IPS-18a (cell line): ENCODE measurements around the gene FGF4.
"Not testable (repeated sequence)": the region's sequence is repeated elsewhere in the genome, so short reads cannot be mapped to it uniquely, and the experiment has no call there.

Experiments
- H3K27ac ChIP-seq: one replicate; pipeline ENCODE4 v1.5.1; 2013; ENCODE audit warnings: low read length
- H3K27me3 ChIP-seq: one replicate; pipeline ENCODE4 v1.6.1; 2013; ENCODE audit warnings: mild to moderate bottlenecking, low read length; ENCODE audit not compliant: control insufficient read depth, insufficient read depth
- H3K36me3 ChIP-seq: one replicate; pipeline ENCODE4 v1.6.1; 2013; ENCODE audit warnings: low read depth, low read length; ENCODE audit not compliant: control insufficient read depth
- H3K4me1 ChIP-seq: one replicate; pipeline ENCODE4 v1.6.1; 2013; ENCODE audit warnings: low read depth, low read length; ENCODE audit not compliant: control insufficient read depth
- H3K4me3 ChIP-seq: one replicate; pipeline ENCODE4 v1.5.1; 2013; ENCODE audit warnings: low read length
- H3K9ac ChIP-seq: one replicate; pipeline ENCODE4 v1.6.1; 2013; ENCODE audit warnings: mild to moderate bottlenecking, low read length, moderate library complexity
- H3K9me3 ChIP-seq: one replicate; pipeline ENCODE4 v1.6.1; 2013; ENCODE audit warnings: low read depth, low read length; ENCODE audit not compliant: control insufficient read depth

FGF4 gene

GRCh38 chr11:69788956-69789355 lies 13.8 kb upstream of the FGF4 start:
- Histone ChIP-seq H3K27ac (no peak overlapping the region), H3K4me1 (no peaks in the 10 kb centered on the region), H3K36me3 (no peaks in the 10 kb centered on the region), H3K9ac (no peak overlapping the region), H3K4me3 (no peak overlapping the region), H3K9me3 (no peaks in the 10 kb centered on the region), H3K27me3 (no peaks in the 10 kb centered on the region)

- Histone ChIP-seq H3K4me1 (no peaks in the 10 kb centered on the region), H3K9me3 (no peaks in the 10 kb centered on the region), H3K36me3 (no peaks in the 10 kb centered on the region), H3K27me3 (no peaks in the 10 kb centered on the region), H3K27ac (no peak overlapping the region), H3K9ac (no peak overlapping the region), H3K4me3 (no peak overlapping the region)
These were observed 12.8 kb upstream of the FGF4 start for GRCh38 chr11:69787906-69788305.

- no peak overlapping the region for H3K4me3 ChIP-seq
- no peaks in the 10 kb centered on the region for H3K4me1 ChIP-seq
- no peaks in the 10 kb centered on the region for H3K9me3 ChIP-seq
- H3K27ac ChIP-seq, result no peak overlapping the region
- no peaks in the 10 kb centered on the region for H3K36me3 ChIP-seq
- H3K27me3 ChIP-seq, result no peaks in the 10 kb centered on the region
- no peak overlapping the region for H3K9ac ChIP-seq
These were observed 12.3 kb upstream of the FGF4 start for GRCh38 chr11:69787457-69787856.

GRCh38 chr11:69781241-69781640 lies 6.1 kb upstream of the FGF4 start:
- Histone ChIP-seq H3K27me3 (peaks cover 15% of the 10 kb centered on the region), H3K9me3 (no peaks in the 10 kb centered on the region), H3K27ac (no peak overlapping the region), H3K4me3 (no peak overlapping the region), H3K9ac (no peak overlapping the region), H3K4me1 (no peaks in the 10 kb centered on the region), H3K36me3 (no peaks in the 10 kb centered on the region)

GRCh38 chr11:69778373-69778772 lies 3.2 kb upstream of the FGF4 start:
- no peaks in the 10 kb centered on the region for H3K36me3 ChIP-seq
- H3K27me3 ChIP-seq, result peaks cover 44% of the 10 kb centered on the region
- H3K27ac ChIP-seq, result no peak overlapping the region
- peaks cover 11% of the 10 kb centered on the region for H3K4me1 ChIP-seq
- no peak overlapping the region for H3K9ac ChIP-seq
- no peaks in the 10 kb centered on the region for H3K9me3 ChIP-seq
- no peak overlapping the region for H3K4me3 ChIP-seq

GRCh38 chr11:69774354-69775162 lies 583 bp downstream of the FGF4 start:
- peaks cover 72% of the 10 kb centered on the region for H3K27me3 ChIP-seq

GRCh38 chr11:69773626-69774353 lies 1.4 kb downstream of the FGF4 start:
- Histone ChIP-seq H3K27ac (no peak overlapping the region), H3K27me3 (peaks cover 72% of the 10 kb centered on the region), H3K36me3 (no peaks in the 10 kb centered on the region), H3K4me1 (peaks cover 33% of the 10 kb centered on the region), H3K9ac (no peak overlapping the region), H3K9me3 (no peaks in the 10 kb centered on the region), H3K4me3 (peak overlapping the region; percentile 39)

More at GRCh38 chr11:69774354-69775162, 583 bp downstream of the FGF4 start:
- H3K4me1 ChIP-seq, result peaks cover 33% of the 10 kb centered on the region
- H3K36me3 ChIP-seq, result no peaks in the 10 kb centered on the region
- H3K9ac ChIP-seq, result no peak overlapping the region
- H3K4me3 ChIP-seq, result peak overlapping the region; percentile 39
- H3K27ac ChIP-seq, result no peak overlapping the region
- H3K9me3 ChIP-seq, result no peaks in the 10 kb centered on the region

- peak overlapping the region; percentile 42 for H3K4me3 ChIP-seq
- H3K9ac ChIP-seq, result peak overlapping the region; percentile 37
These were observed 3.7 kb downstream of the FGF4 start for GRCh38 chr11:69771466-69771865.

GRCh38 chr11:69770540-69770939 lies 4.6 kb downstream of the FGF4 start:
- Histone ChIP-seq H3K27me3 (peaks cover 50% of the 10 kb centered on the region), H3K9me3 (no peaks in the 10 kb centered on the region), H3K4me1 (peaks cover 28% of the 10 kb centered on the region), H3K4me3 (peak overlapping the region; percentile 42), H3K27ac (no peak overlapping the region), H3K9ac (no peak overlapping the region), H3K36me3 (no peaks in the 10 kb centered on the region)

More at GRCh38 chr11:69771466-69771865, 3.7 kb downstream of the FGF4 start:
- Histone ChIP-seq H3K4me1 (peaks cover 33% of the 10 kb centered on the region), H3K36me3 (no peaks in the 10 kb centered on the region), H3K27ac (no peak overlapping the region), H3K27me3 (peaks cover 59% of the 10 kb centered on the region), H3K9me3 (no peaks in the 10 kb centered on the region)

- H3K27me3 ChIP-seq, result peaks cover under 1% of the 10 kb centered on the region
- H3K4me3 ChIP-seq, result no peak overlapping the region
- no peak overlapping the region for H3K9ac ChIP-seq
- no peak overlapping the region for H3K27ac ChIP-seq
- no peaks in the 10 kb centered on the region for H3K4me1 ChIP-seq
- H3K36me3 ChIP-seq, result no peaks in the 10 kb centered on the region
- H3K9me3 ChIP-seq, result no peaks in the 10 kb centered on the region
These were observed 9.6 kb downstream of the FGF4 start for GRCh38 chr11:69765498-69765995.

- not testable (repeated sequence) for H3K4me1 ChIP-seq, H3K9me3 ChIP-seq, H3K36me3 ChIP-seq, H3K4me3 ChIP-seq, H3K9ac ChIP-seq, H3K27me3 ChIP-seq, H3K27ac ChIP-seq
These were observed 10.2 kb downstream of the FGF4 start for GRCh38 chr11:69764918-69765317.
